ENCODE data around the gene DPP10.

The DPP10 gene

DNA sequence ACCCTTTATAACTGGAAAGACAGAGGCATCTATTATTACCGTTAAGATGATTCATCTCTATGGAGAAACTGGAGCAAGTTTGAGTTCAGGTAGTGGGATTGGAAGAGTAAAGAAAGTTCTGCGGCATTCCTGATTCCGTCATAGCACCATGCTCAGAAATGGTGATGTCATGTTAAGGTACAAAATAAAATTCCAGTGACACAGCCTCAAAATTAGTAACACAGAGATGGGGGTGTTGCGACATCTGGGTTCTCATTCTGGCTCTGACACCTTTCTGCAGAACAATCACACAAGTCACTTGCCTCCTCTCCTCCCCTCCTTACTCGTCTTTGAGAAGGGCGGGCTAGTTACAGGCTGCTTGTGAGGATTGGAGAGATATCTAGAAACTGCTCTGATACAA, 105.7 kb downstream of the DPP10 start:
- no peak for TF ChIP-seq SIN3A (IDR thresholded peaks at IDR 0.05; ENCODE audit: borderline replicate concordance, insufficient read depth, low read length)
- no peak for TF ChIP-seq TAF1 (IDR thresholded peaks at IDR 0.05; ENCODE audit: borderline replicate concordance, insufficient read depth, low read length)
- no peak for TF ChIP-seq POLR2AphosphoS5 (IDR thresholded peaks at IDR 0.05; ENCODE audit: low read depth, low read length)
- TF ChIP-seq, protein P1, sequence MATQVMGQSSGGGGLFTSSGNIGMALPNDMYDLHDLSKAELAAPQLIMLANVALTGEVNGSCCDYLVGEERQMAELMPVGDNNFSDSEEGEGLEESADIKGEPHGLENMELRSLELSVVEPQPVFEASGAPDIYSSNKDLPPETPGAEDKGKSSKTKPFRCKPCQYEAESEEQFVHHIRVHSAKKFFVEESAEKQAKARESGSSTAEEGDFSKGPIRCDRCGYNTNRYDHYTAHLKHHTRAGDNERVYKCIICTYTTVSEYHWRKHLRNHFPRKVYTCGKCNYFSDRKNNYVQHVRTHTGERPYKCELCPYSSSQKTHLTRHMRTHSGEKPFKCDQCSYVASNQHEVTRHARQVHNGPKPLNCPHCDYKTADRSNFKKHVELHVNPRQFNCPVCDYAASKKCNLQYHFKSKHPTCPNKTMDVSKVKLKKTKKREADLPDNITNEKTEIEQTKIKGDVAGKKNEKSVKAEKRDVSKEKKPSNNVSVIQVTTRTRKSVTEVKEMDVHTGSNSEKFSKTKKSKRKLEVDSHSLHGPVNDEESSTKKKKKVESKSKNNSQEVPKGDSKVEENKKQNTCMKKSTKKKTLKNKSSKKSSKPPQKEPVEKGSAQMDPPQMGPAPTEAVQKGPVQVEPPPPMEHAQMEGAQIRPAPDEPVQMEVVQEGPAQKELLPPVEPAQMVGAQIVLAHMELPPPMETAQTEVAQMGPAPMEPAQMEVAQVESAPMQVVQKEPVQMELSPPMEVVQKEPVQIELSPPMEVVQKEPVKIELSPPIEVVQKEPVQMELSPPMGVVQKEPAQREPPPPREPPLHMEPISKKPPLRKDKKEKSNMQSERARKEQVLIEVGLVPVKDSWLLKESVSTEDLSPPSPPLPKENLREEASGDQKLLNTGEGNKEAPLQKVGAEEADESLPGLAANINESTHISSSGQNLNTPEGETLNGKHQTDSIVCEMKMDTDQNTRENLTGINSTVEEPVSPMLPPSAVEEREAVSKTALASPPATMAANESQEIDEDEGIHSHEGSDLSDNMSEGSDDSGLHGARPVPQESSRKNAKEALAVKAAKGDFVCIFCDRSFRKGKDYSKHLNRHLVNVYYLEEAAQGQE (IDR thresholded peaks at IDR 0.05; ENCODE audit: insufficient read depth in 1 of 2, low read depth in 2 of 2, low read length in 2 of 2), result no peak
- TF ChIP-seq FOXP2 (optimal IDR thresholded peaks at IDR 0.05; ENCODE audit: borderline replicate concordance, extremely low read depth, extremely low read length, insufficient read depth), result no peak

DNA sequence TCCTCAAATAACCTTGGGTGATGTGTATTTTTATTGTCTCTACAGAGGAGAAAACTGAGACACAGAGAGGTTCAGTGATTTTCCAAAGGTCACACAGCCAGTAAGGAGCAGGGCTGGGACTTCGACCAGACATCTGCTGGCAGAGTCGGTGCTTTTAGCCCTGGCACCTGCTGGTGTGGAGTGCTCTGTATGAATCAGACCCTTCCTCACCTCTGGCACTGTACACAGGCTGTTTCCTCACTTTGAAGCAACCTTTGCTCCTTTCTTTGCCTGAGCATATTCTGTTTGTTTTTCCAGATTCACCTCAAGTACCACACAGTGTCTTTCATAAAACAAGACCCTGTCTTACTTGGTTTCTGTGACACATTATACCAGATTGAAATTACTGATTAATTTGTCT, 107.9 kb downstream of the DPP10 start:
- no peak for TF ChIP-seq POLR2AphosphoS5 (IDR thresholded peaks at IDR 0.05; ENCODE audit: low read depth, low read length)
- no peak for TF ChIP-seq TAF1 (IDR thresholded peaks at IDR 0.05; ENCODE audit: borderline replicate concordance, insufficient read depth, low read length)
- no peak for TF ChIP-seq FOXP2 (optimal IDR thresholded peaks at IDR 0.05; ENCODE audit: borderline replicate concordance, extremely low read depth, extremely low read length, insufficient read depth)
- TF ChIP-seq, protein P1 (IDR thresholded peaks at IDR 0.05; ENCODE audit: insufficient read depth in 1 of 2, low read depth in 2 of 2, low read length in 2 of 2), result no peak

DNA sequence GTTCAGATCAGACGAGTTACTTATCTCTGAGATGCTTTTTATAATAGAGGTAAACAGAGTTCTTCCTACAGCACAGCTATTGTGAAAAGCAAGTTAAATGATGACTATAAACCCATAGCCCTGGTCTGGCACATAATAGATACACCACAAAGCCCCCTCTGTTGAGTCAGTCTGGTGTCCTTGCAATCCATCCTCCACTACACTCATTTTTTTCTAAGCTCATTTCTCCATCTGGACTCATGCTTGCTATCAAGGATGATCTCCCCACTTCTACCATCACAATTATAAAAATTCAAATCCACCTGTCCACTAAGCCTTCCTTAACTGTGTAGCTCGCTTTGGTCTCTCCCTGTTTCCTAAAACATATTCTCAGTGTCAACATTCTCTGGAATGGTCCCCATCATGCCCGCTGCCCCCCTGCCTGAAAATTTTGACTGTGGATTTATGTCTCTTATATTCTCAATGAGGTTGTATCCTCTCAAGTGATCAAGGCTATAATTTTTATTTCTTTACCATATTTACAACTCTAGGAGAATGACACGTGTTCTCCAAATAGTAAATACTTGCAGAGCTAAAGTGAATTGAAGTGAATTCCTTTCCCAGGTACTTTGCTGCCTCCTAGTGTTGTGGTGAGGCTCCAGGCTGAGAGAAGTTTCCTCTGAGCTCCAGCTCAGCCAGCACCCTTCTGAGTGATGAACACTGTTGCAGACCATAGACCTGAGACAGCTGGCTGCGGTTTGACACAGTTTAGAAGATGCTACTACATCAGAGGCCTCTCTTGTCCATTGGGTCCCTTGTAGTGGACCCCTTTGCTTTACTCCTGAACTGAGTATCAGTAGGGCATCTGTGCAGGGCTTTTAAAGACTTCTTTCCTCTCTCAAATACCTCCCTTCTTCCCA, 108.7 kb downstream of the DPP10 start:
- TF ChIP-seq FOXP2 (optimal IDR thresholded peaks at IDR 0.05; ENCODE audit: borderline replicate concordance, extremely low read depth, extremely low read length, insufficient read depth) (no peak), POLR2AphosphoS5 (IDR thresholded peaks at IDR 0.05; ENCODE audit: low read depth, low read length) (no peak), TAF1 (IDR thresholded peaks at IDR 0.05; ENCODE audit: borderline replicate concordance, insufficient read depth, low read length) (no peak), SIN3A (IDR thresholded peaks at IDR 0.05; ENCODE audit: borderline replicate concordance, insufficient read depth, low read length) (no peak)
- TF ChIP-seq, protein P1 (IDR thresholded peaks at IDR 0.05; ENCODE audit: insufficient read depth in 1 of 2, low read depth in 2 of 2, low read length in 2 of 2), result no peak

DNA sequence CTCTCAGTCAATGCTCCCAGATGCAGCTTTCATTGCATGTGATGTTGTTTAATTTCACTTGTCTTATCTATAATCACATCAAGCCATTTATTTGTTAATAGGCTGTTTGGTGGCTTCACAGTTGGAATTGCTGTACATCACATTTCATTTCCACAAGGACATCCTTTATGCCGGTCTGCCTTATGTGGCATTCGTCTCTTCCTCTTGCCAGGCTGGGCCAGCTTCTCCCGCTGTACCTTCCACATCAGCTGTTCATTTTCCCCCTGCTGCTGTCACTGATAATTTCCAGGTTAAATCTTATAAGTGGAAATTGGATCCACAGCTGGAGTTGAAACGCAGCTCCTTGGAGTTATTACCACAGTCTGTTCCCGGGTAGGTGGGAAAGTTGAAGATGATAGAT, 110.6 kb downstream of the DPP10 start:
- no peak for TF ChIP-seq FOXP2 (optimal IDR thresholded peaks at IDR 0.05; ENCODE audit: borderline replicate concordance, extremely low read depth, extremely low read length, insufficient read depth)
- TF ChIP-seq SIN3A (IDR thresholded peaks at IDR 0.05; ENCODE audit: borderline replicate concordance, insufficient read depth, low read length), result no peak
- TF ChIP-seq POLR2AphosphoS5 (IDR thresholded peaks at IDR 0.05; ENCODE audit: low read depth, low read length), result no peak
- TF ChIP-seq, protein P1 (IDR thresholded peaks at IDR 0.05; ENCODE audit: insufficient read depth in 1 of 2, low read depth in 2 of 2, low read length in 2 of 2), result no peak
- TF ChIP-seq TAF1 (IDR thresholded peaks at IDR 0.05; ENCODE audit: borderline replicate concordance, insufficient read depth, low read length), result no peak
